GM12878 (cell line): ENCODE results near the gene ADCY1. TPM values are rescaled to one million over a fixed set of nuclear protein-coding genes. Genes with fewer than 3 reads are reported as not detected.

Experiments
- ATAC-seq: fragments of 200-7000 bp; cut with Tn5 transposase; 3 replicates; pipeline ENCODE4 v1.9.1; 2020; ENCODE audit warnings: mild to moderate bottlenecking, moderate library complexity
- BruUV-seq: library from RNA; stranded (reverse); fragments of 400-500 nt; replicated peaks from 2 replicates; lab custom pipeline; 2021; lab: Mats Ljungman, UMichigan
- CTCF ChIA-PET: fragments of 300-600 bp; sonication (Branson Sonifier 250); formaldehyde crosslinking; extraction: SDS; loops from one replicate; lab custom pipeline; 2021; ENCODE audit warnings: inconsistent platforms; lab: Yijun Ruan, JAX
- POLR2A ChIA-PET: fragments of 350-600 bp; formaldehyde crosslinking; extraction: SDS; loops from one replicate; lab custom pipeline; 2021; ENCODE audit warnings: inconsistent platforms; lab: Charles Lee
- RAD21 ChIA-PET: fragments of 300-600 bp; sonication (Branson Sonifier 250); formaldehyde crosslinking; loops from one replicate; lab custom pipeline; 2023; ENCODE audit warnings: antibody characterized with exemption; ENCODE audit not compliant: unreplicated experiment; lab: Charles Lee
- SMC1A ChIA-PET: fragments of 300-600 bp; sonication (Branson Sonifier 250); formaldehyde crosslinking; loops from one replicate; lab custom pipeline; 2023; ENCODE audit not compliant: unreplicated experiment, uncharacterized antibody; lab: Charles Lee
- DNase-seq: peaks from one replicate; pipeline ENCODE4 v3.0.0-alpha.2; 2011; ENCODE audit warnings: low read depth, low spot score
- FAIRE-seq: peaks from 3 replicates; lab custom pipeline; 2011; peaks lifted over from hg19 to GRCh38; lab: Jason Lieb, UNC
- H2AFZ ChIP-seq: 2 replicates; pipeline ENCODE4 v1.6.0; 2011; ENCODE audit warnings: low read depth, low read length, control low read depth; ENCODE audit not compliant: control insufficient read depth
- H3K27ac ChIP-seq: 2 replicates; pipeline ENCODE4 v1.5.1; 2011; ENCODE audit warnings: control low read depth; ENCODE audit not compliant: control insufficient read depth, insufficient read depth
- H3K27me3 ChIP-seq, 2 experiments: replicated peaks in 1 of 2; 2 replicates each; pipeline versions ENCODE4 v1.6.0 to v1.6.1; 2011; ENCODE audit warnings: low read length in 1 of 2; ENCODE audit not compliant: control insufficient read depth in 2 of 2, insufficient read depth in 2 of 2
- H3K36me3 ChIP-seq, 2 experiments: 2 replicates each; pipeline ENCODE4 v1.5.1; 2011; ENCODE audit warnings: low read length in 1 of 2; ENCODE audit not compliant: control insufficient read depth in 2 of 2, insufficient read depth in 2 of 2
- H3K4me1 ChIP-seq: 2 replicates; pipeline ENCODE4 v1.6.1; 2011; ENCODE audit warnings: mild to moderate bottlenecking, low read length, moderate library complexity, mixed read lengths; ENCODE audit not compliant: control insufficient read depth, insufficient read depth
- H3K4me2 ChIP-seq: 2 replicates; pipeline ENCODE4 v1.6.0; 2011; ENCODE audit warnings: control low read depth; ENCODE audit not compliant: control insufficient read depth, insufficient read depth
- H3K4me3 ChIP-seq: fragments of 200-600 bp; sonication (generic); 2 replicates; pipeline ENCODE4 v1.5.1; 2016
- H3K79me2 ChIP-seq: 2 replicates; pipeline ENCODE4 v1.6.0; 2011; ENCODE audit warnings: low read length; ENCODE audit not compliant: control insufficient read depth, insufficient read depth
- H3K9ac ChIP-seq: 2 replicates; pipeline ENCODE4 v1.8.0; 2011; ENCODE audit warnings: low read length, control low read depth, mixed read lengths; ENCODE audit not compliant: control insufficient read depth, insufficient read depth
- H3K9me3 ChIP-seq: replicated peaks from 3 replicates; pipeline ENCODE4 v1.5.1; 2011; ENCODE audit warnings: mild to moderate bottlenecking, low read length; ENCODE audit not compliant: control insufficient read depth, insufficient read depth
- H4K20me1 ChIP-seq: 2 replicates; pipeline ENCODE4 v1.6.0; 2011; ENCODE audit not compliant: control insufficient read depth, insufficient read depth
- BCL11A ChIP-seq: IDR thresholded peaks from 2 replicates; pipeline ENCODE4 v1.6.1; 2011; ENCODE audit warnings: low read depth, low read length
- BRCA1 ChIP-seq: IDR thresholded peaks from 2 replicates; pipeline ENCODE4 v1.6.1; 2011; ENCODE audit warnings: low read depth, low read length, improper control_type of control experiment
- CEBPZ ChIP-seq: fragments of 150-350 bp; IDR thresholded peaks from 2 replicates; pipeline ENCODE4 v1.6.1; 2016; ENCODE audit warnings: low read depth, low read length
- CUX1 ChIP-seq: IDR thresholded peaks from 2 replicates; pipeline ENCODE4 v1.6.1; 2012; ENCODE audit warnings: improper control_type of control experiment, low read depth, low read length; ENCODE audit not compliant: insufficient replicate concordance
- FOS ChIP-seq: IDR thresholded peaks from 3 replicates; pipeline ENCODE4 v1.6.1; 2011; ENCODE audit warnings: borderline replicate concordance; ENCODE audit not compliant: insufficient read length; ENCODE audit errors: extremely low read depth
- IKZF2 ChIP-seq, 2 experiments: fragments of 450-650 bp; IDR thresholded peaks; 2 replicates each; pipeline ENCODE4 v1.6.1; 2017; ENCODE audit warnings: mild to moderate bottlenecking in 2 of 2, moderate library complexity in 2 of 2
- KAT2A ChIP-seq: conservative IDR thresholded peaks from 2 replicates; pipeline ENCODE4 v1.6.1; 2011; ENCODE audit warnings: low read depth, low read length; ENCODE audit not compliant: control insufficient read depth
- MAX ChIP-seq: IDR thresholded peaks from 2 replicates; pipeline ENCODE4 v1.6.1; 2012; ENCODE audit warnings: low read depth, low read length, improper control_type of control experiment
- MTA3 ChIP-seq: IDR thresholded peaks from 2 replicates; pipeline ENCODE4 v1.6.1; 2012; ENCODE audit warnings: low read length, inconsistent platforms, borderline replicate concordance
- MYC ChIP-seq: IDR thresholded peaks from 2 replicates; pipeline ENCODE4 v1.6.1; 2011; ENCODE audit warnings: mild to moderate bottlenecking, low read length, moderate library complexity, inconsistent platforms; ENCODE audit not compliant: insufficient read depth, insufficient replicate concordance, insufficient read length, severe bottlenecking
- NFYB ChIP-seq: IDR thresholded peaks from 2 replicates; pipeline ENCODE4 v1.6.1; 2011; ENCODE audit warnings: low read depth, mild to moderate bottlenecking, low read length, improper control_type of control experiment, moderate library complexity; ENCODE audit not compliant: insufficient read depth
- NRF1 ChIP-seq: conservative IDR thresholded peaks from 2 replicates; pipeline ENCODE4 v1.6.1; 2011; ENCODE audit warnings: mild to moderate bottlenecking, low read depth, low read length, improper control_type of control experiment
- SRF ChIP-seq, 2 experiments: IDR thresholded peaks; 2 replicates each; pipeline ENCODE4 v1.6.1; 2011; ENCODE audit warnings: low read depth in 2 of 2, low read length in 2 of 2, mild to moderate bottlenecking in 1 of 2, moderate library complexity in 1 of 2
- TCF12 ChIP-seq: IDR thresholded peaks from 2 replicates; pipeline ENCODE4 v1.6.1; 2011; ENCODE audit warnings: low read depth, mild to moderate bottlenecking, low read length
- TCF3 ChIP-seq: IDR thresholded peaks from 2 replicates; pipeline ENCODE4 v1.6.1; 2012; ENCODE audit warnings: low read depth, mild to moderate bottlenecking, low read length, borderline replicate concordance; ENCODE audit not compliant: insufficient read depth
- ZNF384 ChIP-seq: IDR thresholded peaks from 2 replicates; pipeline ENCODE4 v1.6.1; 2012; ENCODE audit warnings: low read depth, mild to moderate bottlenecking, low read length, improper control_type of control experiment, borderline replicate concordance
- WGBS: methylation state at CpG from one replicate; pipeline ENCODE4 v1.1.6; 2016; ENCODE audit warnings: low lambda C conversion rate; ENCODE audit not compliant: insufficient replicate concordance, insufficient coverage; ENCODE audit errors: missing lambda C conversion rate; 5-methylcytosine and 5-hydroxymethylcytosine counted together
- in situ Hi-C: fragments of 300-500 bp; cut with MboI; formaldehyde crosslinking; loops from 9 replicates; pipeline ENCODE4 v1.14.3; 2018; ENCODE audit warnings: mixed read lengths
- intact Hi-C: fragments of 100-400 bp; cut with micrococcal nuclease; formaldehyde crosslinking; loops from one replicate; pipeline ENCODE4 v1.14.2; 2022; ENCODE audit not compliant: unreplicated experiment
- polyA plus RNA-seq, 11 experiments: library from polyadenylated mRNA; depleted of rRNA in 4 of 11; unstranded in 6 of 11; stranded (reverse) in 5 of 11; fragments of >200 nt; fragmentation: Nextera tagmentation in 4 of 11; fragmentation: Illumina TruSeq in 1 of 11; extraction: Ambion mirVana in 4 of 11; extraction: Trizol in 1 of 11; gene quantifications; 1 replicate in 1 of 11; 2 replicates in 10 of 11; pipeline versions ENCODE4 v1.2.1 to v1.2.3, GENCODE V29; 2011 to 2016; ENCODE audit warnings: inconsistent platforms in 2 of 11, missing spikeins in 2 of 11, low read depth in 1 of 11
- total RNA-seq, 4 experiments: library from RNA; depleted of rRNA in 3 of 4; stranded (reverse); fragments of >200 nt in 3 of 4; fragmentation: Illumina TruSeq in 1 of 4; extraction: Trizol in 1 of 4; gene quantifications; 2 replicates each; pipeline versions ENCODE4 v1.2.1 to v1.2.3, GENCODE V29; 2013 to 2021

ADCY1 gene
- total and polyA plus RNA-seq, 10 of the 15 experiments (the other 5 are each of a cell fraction or from before 2014, with no cell fraction given): 0.13 to 1.4 (median 0.45) TPM; not detected in 1

GRCh38 chr7:45680776-45681175 is 106.6 kb downstream of the ADCY1 start:
- ChIA-PET POLR2A (no interaction called here), CTCF (interaction anchor here (0.5 kb wide), 1 partner anchor 26 kb away, joined by 3 read pairs; no protein-coding TSS in a partner anchor), SMC1A (interaction anchor here (0.6 kb wide), 1 partner anchor 41 kb away, joined by 3 read pairs; no protein-coding TSS in a partner anchor), RAD21 (no interaction called here)
- Histone ChIP-seq H3K4me3 (no peak overlapping the region), H3K4me1 (no peaks in the 10 kb centered on the region), H3K9me3 (no peaks in the 10 kb centered on the region), H3K36me3 (no peaks in the 10 kb centered on the region), H2AFZ (no peak overlapping the region), H3K27me3 (peaks cover 0 to 3% of the 10 kb centered on the region in 2 experiments; a peak in 2 of 4 replicates), H3K9ac (no peak overlapping the region), H3K4me2 (no peak overlapping the region), H3K27ac (no peak overlapping the region), H3K79me2 (no peaks in the 10 kb centered on the region), H4K20me1 (no peaks in the 10 kb centered on the region)
- BruUV-seq: no TSS peak
- ATAC-seq (no peak), FAIRE-seq (no peak), DNase-seq (no peak)
- in situ Hi-C loops (no loop called here), intact Hi-C loops (no loop called here)
- WGBS: 53% methylated on average over 6 of the region's 6 CpGs
- TF ChIP-seq NFYB (no peak), CEBPZ (no peak), MTA3 (no peak), ZNF384 (no peak), FOS (no peak), CUX1 (no peak), MAX (no peak), TCF3 (no peak), NRF1 (no peak), TCF12 (no peak), KAT2A (no peak), SRF (IDR thresholded peaks at IDR 0.05; ENCODE audit: low read depth in 2 of 2, low read length in 2 of 2) (no peak), MYC (no peak), BCL11A (no peak), BRCA1 (no peak), IKZF2 (IDR thresholded peaks at IDR 0.05) (no peak)
